ENCODE data around the gene CFAP69.
"Not testable (repeated sequence)": the region's sequence is repeated elsewhere in the genome, so short reads cannot be mapped to it uniquely, and the experiment has no call there.

CFAP69 gene

GRCh38 chr7:90232430-90232829 is 12.5 kb upstream of the CFAP69 start:
- no peak for DNase-seq

GRCh38 chr7:90233569-90233968 is 11.4 kb upstream of the CFAP69 start:
- DNase-seq, result no peak

- no peak for DNase-seq
These were observed 8.2 kb upstream of the CFAP69 start for GRCh38 chr7:90236721-90237289.

GRCh38 chr7:90238022-90238421 is 7.0 kb upstream of the CFAP69 start:
- DNase-seq, result no peak

- no peak for DNase-seq
These were observed 6.4 kb upstream of the CFAP69 start for GRCh38 chr7:90238583-90238982.

- no peak for DNase-seq
These were observed 5.9 kb upstream of the CFAP69 start for GRCh38 chr7:90239050-90239449.

GRCh38 chr7:90239625-90240228 is 5.2 kb upstream of the CFAP69 start:
- no peak for DNase-seq

- DNase-seq, result no peak
These were observed 2.4 kb upstream of the CFAP69 start for GRCh38 chr7:90242369-90243168.

- DNase-seq, result no peak
These were observed 1.4 kb upstream of the CFAP69 start for GRCh38 chr7:90243556-90243955.

GRCh38 chr7:90244565-90244908 is 437 bp upstream of the CFAP69 start:
- DNase-seq, result no peak

GRCh38 chr7:90246171-90246570 is 1.2 kb downstream of the CFAP69 start:
- no peak for DNase-seq

- DNase-seq, result no peak
These were observed 3.7 kb downstream of the CFAP69 start for GRCh38 chr7:90248706-90249105.

GRCh38 chr7:90250601-90251303 is 5.8 kb downstream of the CFAP69 start:
- DNase-seq, result no peak

GRCh38 chr7:90251304-90251635 is 6.3 kb downstream of the CFAP69 start:
- DNase-seq, result no peak

GRCh38 chr7:90256011-90256410 is 11.0 kb downstream of the CFAP69 start:
- not testable (repeated sequence) for DNase-seq

GRCh38 chr7:90256778-90257177 is 11.8 kb downstream of the CFAP69 start:
- DNase-seq, result no peak

- no peak for DNase-seq
These were observed 16.5 kb downstream of the CFAP69 start for GRCh38 chr7:90261441-90261840.

GRCh38 chr7:90262438-90262837 is 17.5 kb downstream of the CFAP69 start:
- DNase-seq, result no peak

GRCh38 chr7:90266808-90267207 is 21.8 kb downstream of the CFAP69 start:
- no peak for DNase-seq

- DNase-seq, result no peak
These were observed 22.4 kb downstream of the CFAP69 start for GRCh38 chr7:90267263-90267858.

- DNase-seq, result no peak
These were observed 24.2 kb downstream of the CFAP69 start for GRCh38 chr7:90269163-90269562.

- no peak for DNase-seq
These were observed 25.6 kb downstream of the CFAP69 start for GRCh38 chr7:90270431-90271178.

GRCh38 chr7:90271753-90272152 is 26.8 kb downstream of the CFAP69 start:
- no peak for DNase-seq
